CD14-positive monocyte (primary cell): ENCODE measurements around the gene CELF4. TPM values are rescaled to one million over a fixed set of nuclear protein-coding genes. Genes with fewer than 3 reads are reported as not detected.

Experiments
- DNase-seq, 3 donors: peaks; one replicate each; pipeline ENCODE4 v3.0.0-alpha.2; 2011 to 2022
- H2AFZ ChIP-seq: 2 replicates; pipeline ENCODE4 v1.6.0; 2012; ENCODE audit warnings: mild to moderate bottlenecking, low read depth, low read length, inconsistent platforms; ENCODE audit not compliant: insufficient read depth, poor library complexity, severe bottlenecking
- H3K27ac ChIP-seq, 2 donors: 1 replicate in 1 of 2; 2 replicates in 1 of 2; pipeline ENCODE4 v1.5.1; 2012 to 2013; ENCODE audit warnings: low read length in 2 of 2, control low read depth in 1 of 2, inconsistent platforms in 1 of 2, low read depth in 1 of 2, mild to moderate bottlenecking in 1 of 2
- H3K27me3 ChIP-seq, 2 donors: one replicate each; pipeline versions ENCODE4 v1.6.0 to v1.6.1; 2011 to 2013; ENCODE audit warnings: low read length in 2 of 2; ENCODE audit not compliant: control insufficient read depth in 2 of 2, insufficient read depth in 2 of 2
- H3K36me3 ChIP-seq, 2 donors: replicated peaks in 1 of 2; 1 replicate in 1 of 2; 2 replicates in 1 of 2; pipeline versions ENCODE4 v1.5.1 to v1.6.1; 2012 to 2013; ENCODE audit warnings: low read length in 2 of 2, control low read depth in 1 of 2, inconsistent platforms in 1 of 2, mild to moderate bottlenecking in 1 of 2; ENCODE audit not compliant: insufficient read depth in 2 of 2, control insufficient read depth in 1 of 2
- H3K4me1 ChIP-seq, 2 donors: 1 replicate in 1 of 2; 2 replicates in 1 of 2; pipeline versions ENCODE4 v1.5.1 to v1.6.1; 2012 to 2013; ENCODE audit warnings: low read length in 2 of 2, control low read depth in 1 of 2, inconsistent platforms in 1 of 2, mild to moderate bottlenecking in 1 of 2, moderate library complexity in 1 of 2; ENCODE audit not compliant: insufficient read depth in 2 of 2, control insufficient read depth in 1 of 2
- H3K4me2 ChIP-seq: replicated peaks from 2 replicates; pipeline ENCODE3; 2012; ENCODE audit warnings: low read length, moderate library complexity, mild to moderate bottlenecking; ENCODE audit not compliant: poor library complexity, severe bottlenecking; ENCODE audit errors: extremely low read depth
- H3K4me3 ChIP-seq, 3 experiments: fragments of 200-600 bp in 1 of 3; sonication (generic) in 1 of 3; replicated peaks in 1 of 3; 1 replicate in 2 of 3; 2 replicates in 1 of 3; pipeline ENCODE4 v1.5.1; 2011 to 2013; ENCODE audit warnings: low read length in 3 of 3, mild to moderate bottlenecking in 3 of 3, control low read depth in 2 of 3, low read depth in 2 of 3, inconsistent platforms in 1 of 3, moderate library complexity in 1 of 3
- H3K79me2 ChIP-seq: 2 replicates; pipeline ENCODE4 v1.6.0; 2012; ENCODE audit warnings: mild to moderate bottlenecking, control low read depth, inconsistent platforms, low read length, moderate library complexity; ENCODE audit not compliant: insufficient read depth
- H3K9ac ChIP-seq: 2 replicates; pipeline ENCODE4 v1.6.0; 2017; ENCODE audit warnings: low read length, mild to moderate bottlenecking; ENCODE audit not compliant: insufficient read depth, poor library complexity, severe bottlenecking
- H3K9me3 ChIP-seq, 2 donors: replicated peaks in 1 of 2; 1 replicate in 1 of 2; 2 replicates in 1 of 2; pipeline versions ENCODE4 v1.5.1 to v1.6.1; 2012 to 2013; ENCODE audit warnings: low read length in 2 of 2, control low read depth in 1 of 2; ENCODE audit not compliant: control insufficient read depth in 1 of 2, insufficient read depth in 1 of 2
- H4K20me1 ChIP-seq: 2 replicates; pipeline ENCODE4 v1.6.0; 2012; ENCODE audit warnings: mild to moderate bottlenecking, low read length, control low read depth, moderate library complexity; ENCODE audit not compliant: insufficient read depth
- H3K27ac Mint-ChIP-seq, 7 donors: one replicate each; pipeline ENCODE4 v1.8.0; 2020; ENCODE audit warnings: mild to moderate bottlenecking in 7 of 7, mixed read lengths in 7 of 7, moderate library complexity in 6 of 7, inconsistent platforms in 2 of 7
- H3K27me3 Mint-ChIP-seq, 3 donors: one replicate each; pipeline ENCODE4 v1.8.0; 2021 to 2022; ENCODE audit warnings: low read depth in 3 of 3, mild to moderate bottlenecking in 3 of 3, mixed read lengths in 3 of 3, moderate library complexity in 3 of 3, inconsistent platforms in 1 of 3
- H3K36me3 Mint-ChIP-seq, 2 donors: one replicate each; pipeline ENCODE4 v1.8.0; 2020; ENCODE audit warnings: mixed read lengths in 2 of 2, inconsistent platforms in 1 of 2, mild to moderate bottlenecking in 1 of 2
- H3K4me1 Mint-ChIP-seq: one replicate; pipeline ENCODE4 v1.8.0; 2020; ENCODE audit warnings: mild to moderate bottlenecking, mixed read lengths
- H3K4me3 Mint-ChIP-seq, 2 donors: one replicate each; pipeline ENCODE4 v1.8.0; 2020; ENCODE audit warnings: mild to moderate bottlenecking in 2 of 2, mixed read lengths in 2 of 2, moderate library complexity in 1 of 2
- H3K9me3 Mint-ChIP-seq, 7 donors: one replicate each; pipeline ENCODE4 v1.8.0; 2020 to 2022; ENCODE audit warnings: mixed read lengths in 7 of 7, mild to moderate bottlenecking in 6 of 7, moderate library complexity in 6 of 7, inconsistent platforms in 2 of 7
- WGBS: methylation state at CpG from one replicate; pipeline ENCODE4 v1.1.5; 2013; ENCODE audit warnings: missing lambda C conversion rate; ENCODE audit not compliant: insufficient coverage; 5-methylcytosine and 5-hydroxymethylcytosine counted together
- intact Hi-C, 2 donors: fragments of 100-400 bp; cut with micrococcal nuclease; formaldehyde crosslinking; loops; one replicate each; pipeline versions ENCODE4 v1.15.0 to v1.15.1; 2023
- polyA plus RNA-seq, 3 donors: library from polyadenylated mRNA; depleted of rRNA in 1 of 3; unstranded in 2 of 3; stranded (reverse) in 1 of 3; fragments of 300-500 nt in 2 of 3; fragments of >200 nt in 1 of 3; fragmentation: Illumina TruSeq in 2 of 3; gene quantifications; 1 replicate in 2 of 3; 2 replicates in 1 of 3; pipeline ENCODE4 v1.2.3, GENCODE V29; 2012 to 2021
- TF ChIP-seq, protein P1 (sequence below): fragments of 200-600 bp; IDR thresholded peaks from one replicate; pipeline ENCODE4 v1.8.0; 2022; ENCODE audit warnings: antibody characterized with exemption, mild to moderate bottlenecking

CELF4 gene
- polyA plus RNA-seq, 3 donors, result not detected

- no peaks in the 10 kb centered on the region for H3K9me3 Mint-ChIP-seq
These were observed 13.8 kb downstream of the CELF4 start for GRCh38 chr18:37551846-37552245.

GRCh38 chr18:37551249-37551648, 14.3 kb downstream of the CELF4 start:
- intact Hi-C loops, result no loop called here
- Histone ChIP-seq H4K20me1 (no peaks in the 10 kb centered on the region), H3K27me3 (peaks cover 0 to 3% of the 10 kb centered on the region in 2 donors), H3K79me2 (no peaks in the 10 kb centered on the region), H3K4me3 (no peak overlapping the region), H2AFZ (no peak overlapping the region), H3K36me3 (no peaks in the 10 kb centered on the region), H3K4me2 (no peak overlapping the region), H3K4me1 (no peaks in the 10 kb centered on the region), H3K9me3 (no peaks in the 10 kb centered on the region), H3K9ac (no peak overlapping the region), H3K27ac (no peak overlapping the region)
- TF ChIP-seq, protein P1, sequence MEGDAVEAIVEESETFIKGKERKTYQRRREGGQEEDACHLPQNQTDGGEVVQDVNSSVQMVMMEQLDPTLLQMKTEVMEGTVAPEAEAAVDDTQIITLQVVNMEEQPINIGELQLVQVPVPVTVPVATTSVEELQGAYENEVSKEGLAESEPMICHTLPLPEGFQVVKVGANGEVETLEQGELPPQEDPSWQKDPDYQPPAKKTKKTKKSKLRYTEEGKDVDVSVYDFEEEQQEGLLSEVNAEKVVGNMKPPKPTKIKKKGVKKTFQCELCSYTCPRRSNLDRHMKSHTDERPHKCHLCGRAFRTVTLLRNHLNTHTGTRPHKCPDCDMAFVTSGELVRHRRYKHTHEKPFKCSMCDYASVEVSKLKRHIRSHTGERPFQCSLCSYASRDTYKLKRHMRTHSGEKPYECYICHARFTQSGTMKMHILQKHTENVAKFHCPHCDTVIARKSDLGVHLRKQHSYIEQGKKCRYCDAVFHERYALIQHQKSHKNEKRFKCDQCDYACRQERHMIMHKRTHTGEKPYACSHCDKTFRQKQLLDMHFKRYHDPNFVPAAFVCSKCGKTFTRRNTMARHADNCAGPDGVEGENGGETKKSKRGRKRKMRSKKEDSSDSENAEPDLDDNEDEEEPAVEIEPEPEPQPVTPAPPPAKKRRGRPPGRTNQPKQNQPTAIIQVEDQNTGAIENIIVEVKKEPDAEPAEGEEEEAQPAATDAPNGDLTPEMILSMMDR, result no peak
- DNase-seq, result no peak
- Mint-ChIP-seq H3K9me3 (no peaks in the 10 kb centered on the region), H3K36me3 (no peaks in the 10 kb centered on the region), H3K27me3 (peaks cover 2 to 8% (median 3%) of the 10 kb centered on the region in 3 donors), H3K27ac (no peak overlapping the region), H3K4me1 (no peaks in the 10 kb centered on the region), H3K4me3 (no peak overlapping the region)
- WGBS, result 82% methylated on average over 3 of the region's 3 CpGs

More at GRCh38 chr18:37551846-37552245, 13.8 kb downstream of the CELF4 start:
- Mint-ChIP-seq H3K4me1 (no peaks in the 10 kb centered on the region), H3K27me3 (peaks cover 2 to 10% (median 3%) of the 10 kb centered on the region in 3 donors), H3K27ac (no peak overlapping the region), H3K4me3 (no peak overlapping the region), H3K36me3 (no peaks in the 10 kb centered on the region)
- TF ChIP-seq, protein P1, result no peak
- no peak overlapping the region for H3K4me2 ChIP-seq
- H3K9ac ChIP-seq, result no peak overlapping the region
- H3K4me3 ChIP-seq, result no peak overlapping the region
- WGBS, result 100% methylated on average over 2 of the region's 8 CpGs
- no peaks in the 10 kb centered on the region for H4K20me1 ChIP-seq
- no peak for DNase-seq
- H3K4me1 ChIP-seq, result no peaks in the 10 kb centered on the region
- intact Hi-C loops, result no loop called here
- no peak overlapping the region for H3K27ac ChIP-seq
- H3K79me2 ChIP-seq, result no peaks in the 10 kb centered on the region
- H3K36me3 ChIP-seq, result no peaks in the 10 kb centered on the region
- H3K9me3 ChIP-seq, result no peaks in the 10 kb centered on the region
- no peak overlapping the region for H2AFZ ChIP-seq
- H3K27me3 ChIP-seq, result peaks cover 0 to 3% of the 10 kb centered on the region in 2 donors
